Measurements from ENCODE around the gene OCSTAMP.

The OCSTAMP gene

GRCh38 chr20:46551522-46552381, 1.3 kb upstream of the OCSTAMP start:
- no peak for DNase-seq

DNA sequence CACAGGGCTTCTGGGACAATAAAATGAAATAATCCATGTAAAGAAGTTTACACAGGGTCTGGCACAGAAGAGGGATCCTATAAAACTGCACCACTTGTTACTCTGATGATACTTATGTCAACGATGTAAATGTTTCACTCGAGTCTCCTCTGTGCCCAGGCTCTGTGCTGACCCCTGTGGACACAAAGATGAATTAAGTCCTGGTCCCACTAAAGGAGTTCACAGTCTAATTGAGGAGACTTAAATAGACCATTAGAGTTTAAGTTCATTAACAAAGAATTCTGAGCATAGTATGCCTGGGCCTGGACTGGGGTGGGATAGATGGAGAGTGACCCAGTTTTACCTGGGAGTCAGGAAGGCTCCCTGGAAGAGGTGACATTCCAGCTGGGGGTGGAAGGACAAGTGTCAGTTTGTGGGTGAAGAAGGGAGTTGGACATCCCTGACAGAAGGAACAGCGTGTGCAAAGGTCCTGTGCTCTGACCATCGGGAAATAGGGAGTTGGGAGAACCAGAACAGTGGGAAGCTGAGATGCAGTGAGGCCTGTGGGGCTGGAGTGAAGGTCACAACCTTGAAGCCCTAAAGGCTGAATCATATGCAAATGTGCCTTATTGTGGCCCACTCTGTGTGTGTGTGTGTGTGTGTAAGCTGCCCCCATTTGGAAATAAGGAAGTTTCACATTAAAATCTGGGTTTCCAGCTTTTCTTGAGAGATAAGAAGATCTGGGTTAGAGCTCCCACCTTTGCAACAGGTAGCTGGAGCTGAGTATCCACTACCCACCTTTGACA, 1.1 kb downstream of the OCSTAMP start:
- no peak for DNase-seq

GRCh38 chr20:46548688-46549087, 1.8 kb downstream of the OCSTAMP start:
- no peak for DNase-seq

GRCh38 chr20:46547995-46548394, 2.5 kb downstream of the OCSTAMP start:
- no peak for DNase-seq

DNA sequence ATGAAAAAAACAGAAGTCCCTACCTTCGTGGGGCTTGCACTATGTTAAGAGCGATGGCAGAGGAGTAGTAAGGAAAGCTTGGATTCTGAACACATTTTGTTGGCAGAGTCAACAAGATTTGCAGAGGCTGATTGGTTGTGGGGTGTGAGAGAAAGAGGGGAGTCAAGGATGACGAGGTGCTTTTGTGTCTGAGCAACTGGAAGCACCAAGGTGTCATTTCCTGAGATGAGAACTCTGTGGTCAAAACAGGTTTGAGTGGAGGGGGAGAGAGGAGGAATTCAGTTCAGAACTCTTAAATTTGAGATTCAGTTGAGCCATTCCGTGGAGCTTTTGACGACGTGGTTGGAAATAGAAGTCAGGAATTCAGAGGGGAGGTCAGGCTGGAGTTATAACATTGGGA, 3.5 kb downstream of the OCSTAMP start:
- DNase-seq = no peak

DNA sequence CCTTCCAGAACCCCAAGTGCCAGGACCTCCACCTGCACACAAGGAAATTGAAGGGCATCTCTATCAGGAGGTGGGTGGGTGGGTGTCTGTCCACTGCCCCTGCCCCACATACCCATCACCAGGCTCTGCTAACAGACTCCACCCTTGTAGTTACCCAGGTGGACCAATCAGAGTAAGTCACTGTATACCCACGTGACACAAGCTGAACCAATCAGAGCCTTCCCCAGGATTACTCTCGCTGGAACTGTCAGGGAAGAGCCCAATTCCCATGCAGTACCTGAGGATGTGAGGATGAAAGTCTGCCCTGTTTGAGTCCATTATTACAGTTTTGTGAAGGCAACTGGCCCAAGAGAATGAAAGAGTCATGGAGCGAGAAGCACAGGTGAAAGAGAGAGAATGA, 4.2 kb downstream of the OCSTAMP start:
- no peak for DNase-seq

- no peak for DNase-seq
Observed at GRCh38 chr20:46545827-46546138, 4.7 kb downstream of the OCSTAMP start.

GRCh38 chr20:46545077-46545826, 5.2 kb downstream of the OCSTAMP start:
- no peak for DNase-seq

GRCh38 chr20:46544576-46544975, 5.9 kb downstream of the OCSTAMP start:
- DNase-seq = no peak

GRCh38 chr20:46543959-46544358, 6.5 kb downstream of the OCSTAMP start:
- no peak for DNase-seq

GRCh38 chr20:46543033-46543432, 7.4 kb downstream of the OCSTAMP start:
- DNase-seq = no peak

DNA sequence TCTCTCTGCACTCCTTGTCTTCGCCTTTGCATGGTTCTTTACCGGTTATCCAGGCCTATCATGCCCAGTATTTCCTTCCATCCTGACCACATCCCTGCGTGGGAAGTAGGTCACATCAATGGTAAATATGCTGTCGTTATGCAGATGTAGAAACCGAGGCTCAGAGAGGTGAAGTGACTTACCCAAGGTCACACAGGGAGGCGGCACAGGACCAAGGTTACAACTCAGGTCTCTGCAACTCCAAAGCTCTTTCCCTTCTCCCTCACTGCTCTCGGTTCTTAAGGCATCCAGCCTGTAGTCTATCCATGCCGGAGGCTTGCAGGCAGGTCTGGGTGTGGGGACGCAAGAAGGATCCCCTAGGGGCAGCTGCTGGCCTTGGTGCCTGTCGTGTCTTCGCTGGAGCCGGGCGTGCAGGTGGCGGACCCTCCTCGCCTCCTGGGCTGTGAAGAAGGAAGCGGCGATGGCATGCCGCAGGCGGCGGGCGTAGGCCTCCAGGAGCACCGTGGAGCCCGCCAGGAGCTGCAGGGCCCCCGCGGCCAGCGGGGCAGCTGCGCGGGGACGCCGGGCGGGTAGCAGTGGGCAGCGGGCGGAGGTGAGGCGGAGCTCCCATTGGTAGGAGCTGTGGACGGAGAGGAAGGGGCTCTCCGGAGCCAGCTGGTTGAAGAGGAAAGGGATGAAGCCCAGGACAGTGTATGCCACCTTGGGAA, 9.1 kb downstream of the OCSTAMP start:
- no peak for DNase-seq

DNA sequence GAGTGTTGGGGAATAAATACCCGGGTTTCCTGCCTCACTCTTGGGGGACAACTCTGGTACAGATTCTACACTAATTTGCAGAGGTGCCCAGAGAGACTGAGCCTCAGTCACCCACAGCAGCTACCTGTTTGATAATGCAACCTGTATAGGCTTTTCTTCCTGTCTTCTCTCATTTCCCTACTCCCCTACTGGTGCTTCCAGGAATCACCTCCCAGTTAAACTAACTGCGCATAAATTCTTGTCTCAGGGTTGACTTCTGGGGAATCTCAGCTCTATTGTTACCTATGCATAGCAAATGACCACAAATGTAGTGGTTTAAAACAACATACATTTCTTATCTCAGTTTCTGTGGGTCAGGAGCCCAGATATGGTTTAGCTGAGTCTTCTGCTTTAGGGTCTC, 11.3 kb downstream of the OCSTAMP start:
- DNase-seq = no peak

DNA sequence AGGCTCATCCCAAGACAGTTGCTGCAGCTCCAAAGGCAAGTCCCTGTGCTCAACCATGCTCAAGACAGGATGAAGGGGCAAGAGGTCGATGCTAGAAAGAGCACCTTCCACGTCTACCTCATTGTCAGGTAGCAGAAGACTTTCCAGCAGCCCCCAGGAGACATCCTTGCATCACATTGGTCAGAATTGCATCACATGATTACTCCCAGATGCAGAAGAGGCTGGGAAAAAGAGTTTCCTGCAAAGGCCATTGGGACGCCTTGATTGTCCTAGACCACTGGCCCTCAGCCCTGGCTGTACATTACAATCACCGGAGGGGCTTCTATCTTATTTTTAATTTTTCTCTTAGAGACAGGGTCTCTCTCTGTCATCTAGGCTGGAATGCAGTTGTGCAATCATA, 19.8 kb downstream of the OCSTAMP start:
- no peak for DNase-seq

GRCh38 chr20:46523696-46524328, 26.6 kb downstream of the OCSTAMP start:
- DNase-seq = no peak

- no peak for DNase-seq
Observed at GRCh38 chr20:46523108-46523507, 27.3 kb downstream of the OCSTAMP start.

GRCh38 chr20:46520976-46521579, 29.4 kb downstream of the OCSTAMP start:
- DNase-seq = peak; percentile 34

- DNase-seq = no peak
Observed at GRCh38 chr20:46520540-46520939, 29.9 kb downstream of the OCSTAMP start.

DNA sequence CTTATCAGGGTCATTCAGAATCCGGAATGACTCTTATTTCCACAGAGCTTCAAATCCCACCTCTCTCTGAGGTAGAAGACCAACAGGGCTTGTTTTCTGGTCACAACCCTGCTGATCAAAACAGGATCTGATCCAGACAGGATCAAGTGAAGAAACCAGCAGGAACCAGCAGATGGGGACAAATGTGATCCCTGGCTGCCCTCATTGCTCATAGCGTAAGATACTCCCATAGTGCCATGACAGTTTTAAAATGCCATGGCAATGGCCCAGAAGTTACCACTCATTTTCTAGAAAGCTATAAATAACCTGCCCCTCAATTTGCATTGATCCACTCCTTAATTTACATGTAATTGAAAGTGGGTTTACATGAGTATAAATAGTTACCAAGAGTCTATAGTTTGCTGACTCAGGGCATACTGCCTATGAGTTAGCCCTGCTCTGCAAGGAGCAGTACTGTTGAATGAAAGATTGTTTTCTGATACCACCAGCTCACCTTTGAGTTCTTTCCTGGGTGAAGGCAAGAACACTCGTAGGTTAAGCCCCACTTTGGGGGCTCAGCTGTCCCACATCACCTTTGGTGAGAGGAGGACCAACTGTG, 30.9 kb downstream of the OCSTAMP start:
- DNase-seq = no peak

DNA sequence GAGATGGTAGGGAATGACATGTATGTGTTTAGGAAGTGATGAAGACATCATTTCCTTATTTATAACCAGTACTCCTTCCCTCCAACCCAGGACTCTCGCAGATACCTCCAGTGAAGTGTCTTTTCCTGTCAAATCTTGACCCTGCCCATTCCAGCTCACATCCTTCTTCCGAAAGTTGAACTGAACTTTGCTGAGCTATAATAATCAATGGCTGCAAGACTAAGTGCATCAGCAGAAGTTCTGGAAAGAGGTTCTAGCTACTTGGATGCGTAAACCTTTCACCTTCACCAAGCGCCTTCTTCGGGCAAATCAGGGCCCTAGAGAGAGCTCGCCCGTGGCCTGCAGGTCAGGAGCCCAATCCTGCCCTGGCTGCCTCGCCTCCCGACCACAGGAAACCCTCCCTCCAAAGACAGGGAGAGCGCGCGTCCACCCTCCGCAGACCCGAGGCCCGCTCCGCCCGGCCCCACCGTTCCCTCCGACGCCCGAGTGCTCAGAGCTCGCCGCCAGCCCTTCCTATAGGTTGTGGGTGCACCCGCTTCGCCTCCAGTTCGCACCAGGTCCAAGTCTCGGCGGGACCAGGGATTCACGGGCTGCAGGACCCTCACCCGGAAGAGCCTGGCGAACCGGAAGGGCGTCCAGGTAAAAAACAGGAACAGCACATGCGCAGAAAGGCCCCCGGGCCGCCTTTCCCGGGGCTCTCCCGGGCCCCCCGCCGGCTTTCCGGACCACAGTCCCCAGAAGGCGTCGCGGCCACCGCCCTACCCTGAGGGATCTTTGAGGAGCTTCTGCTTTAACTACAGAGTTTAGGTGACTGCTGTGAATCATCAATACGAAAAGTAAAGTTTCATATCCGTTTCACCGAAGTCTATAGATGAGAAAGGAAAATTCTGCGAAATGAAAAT, 37.3 kb downstream of the OCSTAMP start, which contains the start of gene ZNF334:
TSS of gene ZNF334 (minus strand) at position 617 of the 902 bp plus-strand sequence. CDS start 1,457 bp downstream, outside the sequence.
- peak; percentile 57 for DNase-seq

Measured in NCI-H1436 (cell line).